Measurements from ENCODE around the gene PLEKHD1.
"Not testable (repeated sequence)": the region's sequence is repeated elsewhere in the genome, so short reads cannot be mapped to it uniquely, and the experiment has no call there.

The PLEKHD1 gene

GRCh38 chr14:69483765-69484443 is 624 bp upstream of the PLEKHD1 start:
- DNase-seq = no peak

GRCh38 chr14:69485315-69485660 is 760 bp downstream of the PLEKHD1 start:
- no peak for DNase-seq

- DNase-seq = no peak
Measured at GRCh38 chr14:69485701-69486100, 1.2 kb downstream of the PLEKHD1 start.

GRCh38 chr14:69487226-69487625 is 2.7 kb downstream of the PLEKHD1 start:
- no peak for DNase-seq

- no peak for DNase-seq
Measured at GRCh38 chr14:69487771-69488170, 3.2 kb downstream of the PLEKHD1 start.

GRCh38 chr14:69489495-69489894 is 5.0 kb downstream of the PLEKHD1 start:
- no peak for DNase-seq

GRCh38 chr14:69490219-69490918 is 5.8 kb downstream of the PLEKHD1 start:
- no peak for DNase-seq

- DNase-seq = no peak
Measured at GRCh38 chr14:69491193-69491592, 6.7 kb downstream of the PLEKHD1 start.

- DNase-seq = no peak
Measured at GRCh38 chr14:69493038-69493437, 8.5 kb downstream of the PLEKHD1 start.

- no peak for DNase-seq
Measured at GRCh38 chr14:69493791-69494190, 9.3 kb downstream of the PLEKHD1 start.

GRCh38 chr14:69495341-69495921 is 10.9 kb downstream of the PLEKHD1 start:
- no peak for DNase-seq

- not testable (repeated sequence) for DNase-seq
Measured at GRCh38 chr14:69497866-69498265, 13.3 kb downstream of the PLEKHD1 start.

- not testable (repeated sequence) for DNase-seq
Measured at GRCh38 chr14:69498286-69498685, 13.8 kb downstream of the PLEKHD1 start.

GRCh38 chr14:69499436-69499835 is 14.9 kb downstream of the PLEKHD1 start:
- DNase-seq = no peak

GRCh38 chr14:69500096-69500495 is 15.6 kb downstream of the PLEKHD1 start:
- DNase-seq = no peak

GRCh38 chr14:69500736-69501135 is 16.2 kb downstream of the PLEKHD1 start:
- DNase-seq = no peak

GRCh38 chr14:69501423-69501838 is 16.9 kb downstream of the PLEKHD1 start:
- peak; percentile 16 for DNase-seq

- DNase-seq = no peak
Measured at GRCh38 chr14:69504775-69505174, 20.2 kb downstream of the PLEKHD1 start.

GRCh38 chr14:69505338-69506240 is 21.1 kb downstream of the PLEKHD1 start:
- no peak for DNase-seq

GRCh38 chr14:69506241-69506595 is 21.7 kb downstream of the PLEKHD1 start:
- DNase-seq = no peak

- DNase-seq = peak; percentile 61
Measured at GRCh38 chr14:69518289-69519101, 34.0 kb downstream of the PLEKHD1 start.

All from fibroblast of upper back skin (primary cell).